GM23338 (cell line): Measurements from ENCODE around the gene TPRG1.

ENCODE experiments used
- CTCF ChIP-seq, 2 experiments: fragments of 200-600 bp in 1 of 2; sonication (generic) in 1 of 2; conservative IDR thresholded peaks; 2 replicates each; pipeline versions ENCODE4 v1.5.1 to v1.6.1; 2016 to 2017; ENCODE audit warnings: antibody characterized with exemption in 2 of 2, low read depth in 2 of 2, mild to moderate bottlenecking in 2 of 2, moderate library complexity in 1 of 2
- EZH2 ChIP-seq: fragments of 200-600 bp; sonication (generic); IDR thresholded peaks from one replicate; pipeline ENCODE4 v1.8.0; 2017; ENCODE audit warnings: antibody characterized with exemption, mild to moderate bottlenecking, low read depth; ENCODE audit not compliant: unreplicated experiment
- JUNB ChIP-seq: IDR thresholded peaks from one replicate; pipeline ENCODE4 v1.6.1; 2016; ENCODE audit warnings: antibody characterized with exemption; ENCODE audit not compliant: unreplicated experiment
- NANOG ChIP-seq: IDR thresholded peaks from 2 replicates; pipeline ENCODE4 v1.6.1; 2016; ENCODE audit warnings: antibody characterized with exemption, borderline replicate concordance
- POLR2AphosphoS5 ChIP-seq: IDR thresholded peaks from 2 replicates; pipeline ENCODE4 v1.6.1; 2016; ENCODE audit warnings: antibody characterized with exemption, low read depth

- no peak for TF ChIP-seq JUNB
- no peak for TF ChIP-seq NANOG
- no peak for TF ChIP-seq CTCF (conservative IDR thresholded peaks at IDR 0.05; ENCODE audit: low read depth in 2 of 2)
- no peak for TF ChIP-seq EZH2
- no peak for TF ChIP-seq POLR2AphosphoS5
These were observed 89.1 kb downstream of the TPRG1 start for GRCh38 chr3:189260556-189261493.
